A549 (cell line): ENCODE data around the gene TPPP2. TPM values are rescaled to one million over a fixed set of nuclear protein-coding genes. Genes with fewer than 3 reads are reported as not detected.

ENCODE experiments used
- ATAC-seq, 2 experiments: fragments of 200-7000 bp in 1 of 2; fragments of >200 bp in 1 of 2; cut with Nextera tagmentation in 1 of 2; cut with Tn5 transposase in 1 of 2; 3 replicates each; pipeline versions ENCODE4 v1.8.0 to v1.9.1; 2018 to 2020; ENCODE audit warnings: mild to moderate bottlenecking in 1 of 2, moderate library complexity in 1 of 2
- CTCF ChIA-PET: fragments of 300-600 bp; sonication (Branson Sonifier 250); formaldehyde crosslinking; extraction: SDS; loops from one replicate; lab custom pipeline; 2021; ENCODE audit warnings: antibody characterized with exemption, inconsistent platforms; lab: Yijun Ruan, JAX
- POLR2A ChIA-PET: fragments of 350-600 bp; formaldehyde crosslinking; extraction: SDS; loops from one replicate; lab custom pipeline; 2021; ENCODE audit warnings: antibody characterized with exemption, inconsistent platforms; lab: Yijun Ruan, JAX
- DNase-seq, 2 experiments: peaks; one replicate each; pipeline versions ENCODE4 v3.0.0 to v3.0.0-alpha.2; 2011 to 2016; ENCODE audit warnings: low read depth in 1 of 2, low spot score in 1 of 2
- FAIRE-seq: peaks from 2 replicates; lab custom pipeline; 2011; peaks lifted over from hg19 to GRCh38; lab: Jason Lieb, UNC
- H3K27ac ChIP-seq, 2 experiments: fragments of >200 bp; sonication (Bioruptor Twin); formaldehyde crosslinking; 3 replicates each; pipeline ENCODE4 v1.5.1; 2016 to 2017
- H3K4me1 ChIP-seq: fragments of >200 bp; sonication (Bioruptor Twin); formaldehyde crosslinking; 3 replicates; pipeline ENCODE4 v1.6.1; 2016
- H3K4me2 ChIP-seq: fragments of >200 bp; sonication (Bioruptor Twin); formaldehyde crosslinking; 3 replicates; pipeline ENCODE4 v1.6.1; 2016
- H3K4me3 ChIP-seq: fragments of >200 bp; sonication (Bioruptor Twin); formaldehyde crosslinking; 3 replicates; pipeline ENCODE4 v1.5.1; 2016
- H3K9me3 ChIP-seq: fragments of >200 bp; sonication (Bioruptor Twin); formaldehyde crosslinking; 3 replicates; pipeline ENCODE4 v1.6.1; 2016
- BCL3 ChIP-seq: fragments of >200 bp; sonication (Bioruptor Twin); formaldehyde crosslinking; IDR thresholded peaks from 3 replicates; pipeline ENCODE4 v1.6.1; 2016
- CBX2 ChIP-seq: fragments of 200-600 bp; sonication (generic); IDR thresholded peaks from 2 replicates; pipeline ENCODE4 v1.6.1; 2016; ENCODE audit warnings: low read depth, mild to moderate bottlenecking, borderline replicate concordance
- CEBPB ChIP-seq, 2 experiments: fragments of >200 bp in 1 of 2; sonication (Bioruptor Twin) in 1 of 2; formaldehyde crosslinking in 1 of 2; IDR thresholded peaks; 2 replicates each; pipeline ENCODE4 v1.6.1; 2012 to 2016
- E2F6 ChIP-seq: IDR thresholded peaks from 2 replicates; pipeline ENCODE4 v1.6.1; 2012; ENCODE audit warnings: low read depth, borderline replicate concordance
- ESRRA ChIP-seq: fragments of 150-350 bp; IDR thresholded peaks from 2 replicates; pipeline ENCODE4 v1.6.1; 2014; ENCODE audit warnings: mild to moderate bottlenecking, low read length, borderline replicate concordance
- FOSL2 ChIP-seq, 2 experiments: fragments of 450-650 bp in 1 of 2; fragments of >200 bp in 1 of 2; sonication (Bioruptor Twin) in 1 of 2; formaldehyde crosslinking; IDR thresholded peaks; 2 replicates each; pipeline versions ENCODE4 v1.5.0 to v1.6.1; 2016 to 2020; ENCODE audit warnings: mild to moderate bottlenecking in 1 of 2, moderate library complexity in 1 of 2
- HMGXB4 ChIP-seq: fragments of 250-450 bp; sonication (Bioruptor Pico); IDR thresholded peaks from 2 replicates; pipeline ENCODE4 v1.5.0; 2021; ENCODE audit warnings: mild to moderate bottlenecking, moderate library complexity, borderline replicate concordance
- JUNB ChIP-seq: fragments of >200 bp; sonication (Bioruptor Twin); formaldehyde crosslinking; IDR thresholded peaks from 2 replicates; pipeline ENCODE4 v1.6.1; 2016
- MAX ChIP-seq: IDR thresholded peaks from 2 replicates; pipeline ENCODE4 v1.6.1; 2012
- MAZ ChIP-seq: fragments of 150-350 bp; IDR thresholded peaks from 2 replicates; pipeline ENCODE4 v1.6.1; 2014; ENCODE audit warnings: antibody characterized with exemption, low read depth, low read length, borderline replicate concordance
- MYC ChIP-seq: IDR thresholded peaks from 2 replicates; pipeline ENCODE4 v1.6.1; 2012; ENCODE audit warnings: mild to moderate bottlenecking, inconsistent platforms, low read length, improper control_type of control experiment, borderline replicate concordance
- NFE2L2 ChIP-seq: fragments of 150-350 bp; conservative IDR thresholded peaks from 2 replicates; pipeline ENCODE4 v1.6.1; 2014; ENCODE audit warnings: low read length
- PHF8 ChIP-seq: fragments of 200-600 bp; sonication (generic); IDR thresholded peaks from 2 replicates; pipeline ENCODE4 v1.6.1; 2016; ENCODE audit warnings: low read depth, mild to moderate bottlenecking, antibody characterized with exemption, moderate library complexity, borderline replicate concordance
- RAD21 ChIP-seq, 2 experiments: fragments of >200 bp in 1 of 2; sonication (Bioruptor Twin) in 1 of 2; formaldehyde crosslinking in 1 of 2; IDR thresholded peaks in 1 of 2; conservative IDR thresholded peaks in 1 of 2; 2 replicates in 1 of 2; 3 replicates in 1 of 2; pipeline ENCODE4 v1.6.1; 2012 to 2018; ENCODE audit warnings: inconsistent platforms in 1 of 2
- RARB ChIP-seq: fragments of 250-450 bp; sonication (Bioruptor Pico); IDR thresholded peaks from 2 replicates; pipeline ENCODE4 v1.8.0; 2021; ENCODE audit warnings: mild to moderate bottlenecking, moderate library complexity
- RCOR1 ChIP-seq: fragments of 150-350 bp; IDR thresholded peaks from 2 replicates; pipeline ENCODE4 v1.6.1; 2014; ENCODE audit warnings: antibody characterized with exemption, low read length, low read depth
- REST ChIP-seq: fragments of 200-600 bp; sonication (generic); IDR thresholded peaks from 2 replicates; pipeline ENCODE4 v1.6.1; 2016; ENCODE audit warnings: antibody characterized with exemption, mild to moderate bottlenecking, moderate library complexity
- USF2 ChIP-seq: fragments of 450-650 bp; IDR thresholded peaks from 2 replicates; pipeline ENCODE4 v1.6.1; 2014; ENCODE audit warnings: antibody characterized with exemption
- WGBS: methylation state at CpG from one replicate; pipeline ENCODE4 v1.1.6; 2017; ENCODE audit errors: missing lambda C conversion rate; 5-methylcytosine and 5-hydroxymethylcytosine counted together
- polyA plus RNA-seq, 4 experiments: library from polyadenylated mRNA; depleted of rRNA in 3 of 4; stranded (reverse); fragments of >200 nt; fragmentation: RNase III in 1 of 4; extraction: RNeasy Plus Mini Kit Qiagen cat#74134 plus additional on column Dnase treatment in 1 of 4; gene quantifications; 2 replicates in 3 of 4; 3 replicates in 1 of 4; pipeline ENCODE4 v1.2.3, GENCODE V29; 2011 to 2017

Gene TPPP2
- polyA plus RNA-seq, 2 of the 4 experiments (the other 2 are of a cell fraction): not detected

- DNase-seq (no peak), FAIRE-seq (no peak), ATAC-seq (no peak)
- Histone ChIP-seq H3K27ac (no peak overlapping the region), H3K4me3 (no peak overlapping the region), H3K9me3 (no peaks in the 10 kb centered on the region), H3K4me2 (no peak overlapping the region), H3K4me1 (no peaks in the 10 kb centered on the region)
- CTCF ChIA-PET: interaction anchor here (1.5 to 7.3 kb wide), 6 partner anchors 26 to 72 kb away, joined by 4 to 323 read pairs (median 10); partner anchors contain the start of genes ARHGEF40 and NDRG2
- POLR2A ChIA-PET: no interaction called here
- TF ChIP-seq FOSL2 (IDR thresholded peaks at IDR 0.05) (no peak), FOSL2 (CRISPR knock-in tag; IDR thresholded peaks at IDR 0.05) (no peak), CBX2 (no peak), RARB (CRISPR knock-in tag) (no peak), PHF8 (no peak), MYC (no peak), USF2 (no peak), HMGXB4 (CRISPR knock-in tag) (no peak), JUNB (no peak), MAX (no peak), RCOR1 (no peak), RAD21 (conservative IDR thresholded peaks at IDR 0.05 in 1 of 2, IDR thresholded peaks at IDR 0.05 in 1 of 2) (no peak)
- 31% methylated on average over 8 of the region's 8 CpGs for WGBS
These were observed 12.9 kb downstream of the TPPP2 start for GRCh38 chr14:21042918-21043317.

- DNase-seq (no peak), ATAC-seq (no peak), FAIRE-seq (no peak)
- POLR2A ChIA-PET: no interaction called here
- no peak overlapping the region for H3K4me3 ChIP-seq
- H3K9me3 ChIP-seq: no peaks in the 10 kb centered on the region
- TF ChIP-seq RARB (CRISPR knock-in tag) (no peak), MAZ (no peak), NFE2L2 (no peak), CEBPB (IDR thresholded peaks at IDR 0.05) (no peak), ESRRA (no peak), CBX2 (no peak), BCL3 (no peak), REST (no peak), E2F6 (no peak)
- H3K4me2 ChIP-seq: no peak overlapping the region
- CTCF ChIA-PET: interaction anchor here (0.8 to 7.3 kb wide), 7 partner anchors 25 to 73 kb away, joined by 4 to 323 read pairs (median 9); partner anchors contain the start of genes ARHGEF40 and NDRG2
- no peak overlapping the region for H3K27ac ChIP-seq
- H3K4me1 ChIP-seq: no peaks in the 10 kb centered on the region
- WGBS: 58% methylated on average over 2 of the region's 2 CpGs
These were observed 13.5 kb downstream of the TPPP2 start for GRCh38 chr14:21043387-21043973.
